Heart left ventricle (tissue), 13 donors: ENCODE data around the gene PRDM16.

ENCODE experiments used
- CTCF ChIP-seq, 12 donors: fragments of 200-600 bp; sonication (generic) in 4 of 12; IDR thresholded peaks; one replicate each; pipeline versions ENCODE4 v1.5.0 to v1.8.0; 2018 to 2022; ENCODE audit warnings: antibody characterized with exemption in 12 of 12, mild to moderate bottlenecking in 5 of 12
- POLR2A ChIP-seq, 2 donors: fragments of 450-650 bp; IDR thresholded peaks; one replicate each; pipeline ENCODE4 v1.6.1; 2017; ENCODE audit warnings: antibody characterized with exemption in 2 of 2, mild to moderate bottlenecking in 2 of 2, moderate library complexity in 2 of 2
- donor health status: ischemic (EF 13 %, LVEDD 7.1; RV severe dilation, severe dysfunction).
- donor health status: DM: no; HTN: yes; CAD: no.
- donor health status: DM: no; HTN: no; CAD: no.
- donor health status: ischemic (EF 25% LVEDD 6.9; RV normal size, moderate dysfunction).
- donor health status: ischemic (EF 25% LVEDD 5.7; RV mildly dilated, moderate dysfunction).
- donor health status: ischemic (EF 35%, LVEDD 5.7; RV mildly dilated, moderate dysfunction).
- donor health status: nonischemic (EF 11% LVEDD 7.7; RV severe dilation, severe dysfunction).
- donor health status: DM: yes; HTN: yes; CAD: no.
- donor health status: PGD.
- donor health status: ischemic (EF 29% LVEDD 5.4; RV normal size, mild dysfunction).
- donor health status: nonischemic (EF 23%, LVEDD 6.1; RV moderate dilation, normal function).

- TF ChIP-seq CTCF (IDR thresholded peaks at IDR 0.05) (no peak), POLR2A (IDR thresholded peaks at IDR 0.05) (no peak)
Observed at GRCh38 chr1:3164671-3165070, 95.7 kb downstream of the PRDM16 start.
